NCI-H1417 (cell line): ENCODE measurements around the gene PIAS2.
"Not testable (repeated sequence)": the region's sequence is repeated elsewhere in the genome, so short reads cannot be mapped to it uniquely, and the experiment has no call there.

ENCODE experiments used
- DNase-seq, 3 experiments: peaks; one replicate each; lab custom pipeline; 2025; lab: John Stamatoyannopoulos, UW

The PIAS2 gene

GRCh38 chr18:46832849-46833248 lies 84.5 kb downstream of the PIAS2 start:
- no peak for DNase-seq

GRCh38 chr18:46832422-46832821 lies 84.9 kb downstream of the PIAS2 start:
- DNase-seq: not testable (repeated sequence)

- DNase-seq: no peak
Observed at GRCh38 chr18:46831434-46831833, 85.9 kb downstream of the PIAS2 start.

- no peak for DNase-seq
Observed at GRCh38 chr18:46830633-46831032, 86.7 kb downstream of the PIAS2 start.

GRCh38 chr18:46829947-46830346 lies 87.4 kb downstream of the PIAS2 start:
- peak in 1 of 3 experiments; percentile 15 for DNase-seq

- no peak for DNase-seq
Observed at GRCh38 chr18:46829531-46829930, 87.8 kb downstream of the PIAS2 start.

- no peak for DNase-seq
Observed at GRCh38 chr18:46821856-46822711, 95.2 kb downstream of the PIAS2 start.

- DNase-seq: no peak
Observed at GRCh38 chr18:46820863-46821262, 96.4 kb downstream of the PIAS2 start.

- DNase-seq: no peak
Observed at GRCh38 chr18:46815661-46816060, 101.6 kb downstream of the PIAS2 start.

- no peak for DNase-seq
Observed at GRCh38 chr18:46814399-46814798, 102.9 kb downstream of the PIAS2 start.

- DNase-seq: no peak
Observed at GRCh38 chr18:46812311-46812710, 105.0 kb downstream of the PIAS2 start.

- no peak for DNase-seq
Observed at GRCh38 chr18:46810481-46811000, 106.8 kb downstream of the PIAS2 start.

GRCh38 chr18:46809145-46809544 lies 108.2 kb downstream of the PIAS2 start:
- DNase-seq: peak in 1 of 3 experiments; percentile 47

- DNase-seq: not testable (repeated sequence)
Observed at GRCh38 chr18:46795945-46796344, 121.4 kb downstream of the PIAS2 start.

- no peak for DNase-seq
Observed at GRCh38 chr18:46794607-46795006, 122.7 kb downstream of the PIAS2 start.

GRCh38 chr18:46793565-46793964 lies 123.7 kb downstream of the PIAS2 start:
- DNase-seq: peak in 1 of 3 experiments; percentile 29

GRCh38 chr18:46789088-46789487 lies 128.2 kb downstream of the PIAS2 start:
- no peak for DNase-seq

- DNase-seq: no peak
Observed at GRCh38 chr18:46787674-46788073, 129.6 kb downstream of the PIAS2 start.

GRCh38 chr18:46772357-46772756 lies 144.9 kb downstream of the PIAS2 start:
- DNase-seq: no peak

- peak in 1 of 3 experiments; percentile 24 for DNase-seq
Observed at GRCh38 chr18:46771141-46771540, 146.2 kb downstream of the PIAS2 start.

- DNase-seq: no peak
Observed at GRCh38 chr18:46770708-46771107, 146.6 kb downstream of the PIAS2 start.

GRCh38 chr18:46768166-46768921 lies 149.0 kb downstream of the PIAS2 start:
- no peak for DNase-seq

- DNase-seq: no peak
Observed at GRCh38 chr18:46767217-46767616, 150.1 kb downstream of the PIAS2 start.
